ENCODE data around the gene FOXO6.

DNA sequence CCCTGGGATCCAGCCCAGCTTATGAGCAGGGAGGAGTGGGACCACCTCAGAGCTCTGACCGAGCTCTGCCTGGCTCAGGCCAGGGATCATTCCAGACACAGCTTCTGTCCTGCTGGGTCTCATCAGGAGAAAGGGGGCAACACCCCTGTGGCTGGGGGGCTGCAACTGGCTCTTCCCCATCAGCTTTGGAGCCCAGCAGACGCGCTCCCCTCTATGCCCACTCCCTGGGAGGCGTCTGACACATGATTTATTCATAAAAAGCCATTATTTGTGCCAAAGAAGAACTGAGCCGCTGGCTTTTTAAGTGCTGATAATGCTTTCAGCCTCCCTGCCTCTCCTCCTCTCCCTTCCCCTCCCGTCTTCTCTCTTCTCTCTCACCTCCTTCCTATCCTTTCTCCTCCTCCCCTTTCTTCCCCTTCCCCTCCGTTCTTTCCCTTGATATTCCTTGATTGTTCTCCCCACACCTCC lies 25.0 kb downstream of the FOXO6 start:
- TF ChIP-seq, protein P1, sequence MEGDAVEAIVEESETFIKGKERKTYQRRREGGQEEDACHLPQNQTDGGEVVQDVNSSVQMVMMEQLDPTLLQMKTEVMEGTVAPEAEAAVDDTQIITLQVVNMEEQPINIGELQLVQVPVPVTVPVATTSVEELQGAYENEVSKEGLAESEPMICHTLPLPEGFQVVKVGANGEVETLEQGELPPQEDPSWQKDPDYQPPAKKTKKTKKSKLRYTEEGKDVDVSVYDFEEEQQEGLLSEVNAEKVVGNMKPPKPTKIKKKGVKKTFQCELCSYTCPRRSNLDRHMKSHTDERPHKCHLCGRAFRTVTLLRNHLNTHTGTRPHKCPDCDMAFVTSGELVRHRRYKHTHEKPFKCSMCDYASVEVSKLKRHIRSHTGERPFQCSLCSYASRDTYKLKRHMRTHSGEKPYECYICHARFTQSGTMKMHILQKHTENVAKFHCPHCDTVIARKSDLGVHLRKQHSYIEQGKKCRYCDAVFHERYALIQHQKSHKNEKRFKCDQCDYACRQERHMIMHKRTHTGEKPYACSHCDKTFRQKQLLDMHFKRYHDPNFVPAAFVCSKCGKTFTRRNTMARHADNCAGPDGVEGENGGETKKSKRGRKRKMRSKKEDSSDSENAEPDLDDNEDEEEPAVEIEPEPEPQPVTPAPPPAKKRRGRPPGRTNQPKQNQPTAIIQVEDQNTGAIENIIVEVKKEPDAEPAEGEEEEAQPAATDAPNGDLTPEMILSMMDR (conservative IDR thresholded peaks at IDR 0.05 in 1 of 2, IDR thresholded peaks at IDR 0.05 in 1 of 2; ENCODE audit: low read depth in 1 of 2, low read length in 2 of 2): no peak
- no peak for TF ChIP-seq EZH2 (IDR thresholded peaks at IDR 0.05; ENCODE audit: low read length, missing control alignments)

Data from fibroblast of lung (primary cell).